ENCODE measurements around the gene ARSI.

ARSI gene

DNA sequence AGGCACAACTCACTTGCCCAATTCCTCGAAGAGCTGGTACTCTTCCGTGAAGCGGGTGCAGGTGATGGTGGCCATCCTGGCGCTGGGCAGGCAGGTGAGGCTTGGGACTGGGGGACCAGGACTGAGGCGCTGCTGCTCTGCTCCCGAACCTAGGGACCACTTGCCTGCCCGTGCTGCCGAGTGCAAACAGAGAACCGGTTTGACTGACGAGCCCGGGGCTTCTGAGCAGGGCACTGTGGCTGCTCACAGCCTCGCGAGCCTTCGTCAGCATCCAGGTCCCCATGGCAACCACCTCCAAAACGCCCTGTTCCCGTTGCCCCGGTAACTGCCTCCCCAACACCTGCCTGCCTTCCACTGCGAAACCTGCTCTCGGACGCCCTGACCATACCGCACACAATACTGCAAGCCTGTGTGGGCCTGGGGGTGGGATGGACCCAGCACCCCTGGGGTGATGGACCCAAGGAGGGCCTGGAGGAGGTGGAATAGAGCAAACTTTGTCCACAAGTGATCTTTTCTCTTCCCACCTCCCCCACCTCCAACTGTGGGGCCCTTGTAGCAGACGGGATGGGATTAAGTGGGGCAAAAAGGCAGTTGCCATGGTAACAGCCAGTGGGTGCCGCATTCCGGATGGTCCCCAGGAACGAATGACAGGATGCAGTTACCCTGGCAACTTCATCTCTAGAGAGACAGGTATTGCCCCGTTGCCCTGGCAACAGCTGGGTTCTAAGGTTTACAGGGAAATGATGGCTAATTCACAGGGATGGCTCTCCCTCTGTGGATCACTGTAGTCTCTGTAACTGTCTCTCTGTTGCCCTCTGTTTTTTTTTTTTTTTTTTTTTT, 12.9 kb downstream of the ARSI start, which contains the start of gene CAMK2A:
Gene CAMK2A (minus strand): TSS at position 223 of the 840 bp plus-strand sequence. CDS start 148 bp downstream, at position 75.
- no peak for DNase-seq

DNA sequence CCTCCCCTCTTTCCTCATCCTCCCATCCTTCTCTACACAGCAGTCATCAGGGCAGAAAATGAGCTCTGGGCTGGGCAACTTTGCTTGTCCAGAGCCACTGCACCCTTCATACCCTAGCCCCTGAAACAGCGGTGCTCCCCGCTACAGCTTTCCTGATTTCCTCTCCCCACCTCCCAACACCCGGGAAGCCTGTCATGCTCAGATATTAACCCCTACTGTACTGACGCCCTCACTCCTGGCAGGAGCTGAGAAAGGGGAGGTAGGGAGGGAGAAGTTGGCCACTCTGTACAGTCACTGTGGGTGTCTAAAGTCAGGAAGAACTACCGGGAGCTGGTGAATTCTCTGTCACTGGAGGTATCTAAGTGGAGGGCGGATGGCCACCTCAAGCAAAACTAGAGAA, 13.9 kb downstream of the ARSI start:
- no peak for DNase-seq

DNA sequence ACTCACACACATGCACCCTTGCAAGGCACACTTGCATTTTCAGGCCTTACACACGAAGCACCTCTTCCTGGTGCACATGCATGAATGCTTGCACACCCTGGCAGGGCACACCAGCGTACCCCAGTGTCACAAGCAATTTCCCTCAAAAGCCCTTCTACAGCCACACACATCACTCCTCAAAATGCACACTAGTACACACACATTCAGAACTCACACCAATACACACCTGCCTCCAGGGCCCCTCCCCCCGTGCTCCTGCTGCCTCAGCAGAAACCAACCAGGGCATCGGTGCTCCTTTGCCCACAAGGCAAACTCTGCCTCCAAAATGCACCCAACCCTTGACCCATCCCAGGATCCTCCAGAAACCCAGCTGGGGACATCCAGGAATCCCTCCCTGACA, 14.3 kb downstream of the ARSI start:
- DNase-seq = no peak

DNA sequence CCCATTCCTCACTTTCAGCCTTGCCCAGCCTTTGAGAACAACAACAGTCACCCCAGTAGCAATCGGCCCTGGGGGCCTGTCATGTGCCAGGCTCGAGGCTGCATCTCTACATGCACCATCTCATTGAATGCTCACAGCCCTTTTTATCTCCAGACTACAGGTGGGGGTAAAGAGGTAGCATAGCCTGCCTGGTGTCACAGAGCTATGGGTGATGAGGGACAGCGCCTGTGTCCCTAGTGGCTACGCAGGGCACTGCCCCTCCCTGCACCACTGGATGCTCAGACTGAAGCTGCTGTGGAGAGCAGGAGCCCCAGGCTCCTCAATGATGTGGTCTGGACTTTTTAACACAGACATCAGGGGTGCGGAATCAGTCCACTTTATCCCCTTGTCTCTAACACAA, 15.9 kb downstream of the ARSI start:
- DNase-seq = no peak

DNA sequence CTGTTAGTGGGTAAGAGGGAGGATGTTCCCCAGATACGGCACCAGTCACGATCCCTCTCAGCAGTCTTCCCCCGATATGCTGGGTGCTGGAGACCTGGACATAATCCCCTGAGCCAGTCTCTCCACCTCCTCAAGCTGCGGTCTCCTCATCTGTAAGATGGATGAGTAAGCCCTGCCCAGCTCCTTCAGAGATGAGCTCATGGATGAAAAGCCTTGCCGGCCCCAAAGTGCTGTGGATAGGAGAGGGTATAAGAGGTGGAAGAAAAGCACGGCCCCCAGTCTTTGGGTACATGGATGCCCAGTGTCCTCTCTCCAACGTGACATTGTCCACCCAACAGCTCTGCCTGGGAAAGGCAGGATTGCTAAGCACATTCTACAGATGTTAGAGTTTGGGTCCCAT, 17.6 kb downstream of the ARSI start:
- no peak for DNase-seq

DNA sequence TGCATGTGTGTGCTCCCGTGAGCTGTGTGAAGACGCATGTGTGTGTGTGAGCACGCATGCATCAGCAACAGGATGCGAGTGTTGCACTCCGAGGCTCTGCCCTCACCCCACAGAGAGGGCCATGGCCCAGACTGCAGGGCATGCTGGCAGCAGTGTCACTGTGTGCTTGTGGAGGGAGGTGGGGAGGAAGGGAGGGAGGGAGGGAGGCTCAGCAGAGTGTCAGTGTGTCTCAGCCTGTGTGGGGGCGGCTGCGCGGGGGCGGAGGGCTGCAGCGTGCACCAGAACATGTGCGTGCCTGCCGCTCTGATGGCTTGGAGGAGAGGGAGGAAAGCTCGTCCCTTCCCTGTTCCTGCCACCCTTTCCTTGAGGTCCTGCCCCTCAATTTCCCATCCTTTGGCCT, 18.4 kb downstream of the ARSI start:
- DNase-seq = no peak

DNA sequence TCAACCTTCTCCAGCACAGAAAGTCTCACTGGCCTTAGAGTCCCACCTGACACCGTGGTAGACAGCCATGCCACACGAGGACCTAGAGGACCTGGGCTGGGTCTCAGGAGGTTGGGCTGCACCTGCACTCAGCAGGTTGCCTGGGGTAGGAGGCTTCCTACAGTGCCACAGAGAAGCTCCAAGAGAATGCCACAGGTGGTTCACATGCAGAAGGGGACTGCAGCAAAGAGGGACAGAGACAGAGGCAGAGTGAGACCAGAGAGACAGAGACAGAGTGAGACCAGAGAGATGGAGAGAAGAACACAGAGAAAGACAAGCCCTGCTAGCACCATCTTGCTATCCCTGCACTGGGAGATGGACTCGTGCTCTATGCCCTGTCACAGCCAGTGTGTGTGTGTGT, 18.8 kb downstream of the ARSI start:
- no peak for DNase-seq

DNA sequence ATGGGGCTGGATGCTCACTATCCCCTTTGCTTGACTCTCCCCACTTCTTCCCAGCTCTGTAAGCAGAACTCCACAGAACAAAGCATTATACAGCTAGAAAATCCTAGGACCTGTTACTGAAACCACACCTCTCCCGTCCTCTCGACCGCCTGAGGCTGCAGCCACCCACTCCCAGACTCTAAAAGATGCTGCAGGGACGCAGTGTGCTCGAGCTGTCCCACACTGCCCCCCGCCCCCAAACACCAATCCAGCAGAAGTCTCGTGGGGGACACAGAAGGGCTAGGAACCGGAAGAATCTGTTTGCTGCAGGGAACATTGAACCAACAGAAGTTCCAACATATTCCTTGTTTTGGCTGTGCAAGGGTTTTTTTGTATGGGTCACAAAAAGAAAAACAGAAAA, 20.7 kb downstream of the ARSI start:
- DNase-seq = no peak

DNA sequence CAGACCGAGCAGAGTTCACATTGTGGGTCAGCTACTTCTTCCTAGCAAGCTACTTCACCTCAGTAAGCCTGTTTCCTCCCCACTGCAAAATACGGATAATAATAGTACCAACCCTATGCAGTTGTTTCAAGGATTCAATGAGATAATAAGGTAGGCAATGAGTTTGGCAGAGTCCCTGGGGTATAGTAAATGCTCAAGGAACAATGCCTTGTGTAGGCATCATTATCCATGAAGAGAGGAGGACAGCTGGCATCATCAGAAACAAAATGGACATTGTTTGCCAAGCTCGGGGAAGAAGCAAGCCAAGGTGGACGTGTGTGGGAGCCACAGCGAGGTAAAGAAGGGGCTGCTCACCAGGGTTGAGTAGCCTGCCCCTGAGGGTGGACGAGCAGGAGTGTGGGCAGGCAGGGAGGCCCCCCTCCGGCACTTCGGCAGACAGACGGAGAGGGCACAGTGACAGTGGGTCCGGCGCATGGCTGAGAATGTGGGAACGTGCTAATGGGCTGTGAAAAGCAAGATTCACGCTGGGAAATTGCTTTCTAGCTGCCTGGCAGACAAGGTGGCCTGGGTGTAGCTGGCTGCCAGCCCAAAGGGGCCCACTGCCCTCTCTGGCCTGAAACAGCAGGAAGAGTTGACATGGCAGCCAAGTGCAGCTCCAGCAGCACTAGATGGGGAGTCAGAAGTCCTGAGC, 23.2 kb downstream of the ARSI start:
- no peak for DNase-seq

DNA sequence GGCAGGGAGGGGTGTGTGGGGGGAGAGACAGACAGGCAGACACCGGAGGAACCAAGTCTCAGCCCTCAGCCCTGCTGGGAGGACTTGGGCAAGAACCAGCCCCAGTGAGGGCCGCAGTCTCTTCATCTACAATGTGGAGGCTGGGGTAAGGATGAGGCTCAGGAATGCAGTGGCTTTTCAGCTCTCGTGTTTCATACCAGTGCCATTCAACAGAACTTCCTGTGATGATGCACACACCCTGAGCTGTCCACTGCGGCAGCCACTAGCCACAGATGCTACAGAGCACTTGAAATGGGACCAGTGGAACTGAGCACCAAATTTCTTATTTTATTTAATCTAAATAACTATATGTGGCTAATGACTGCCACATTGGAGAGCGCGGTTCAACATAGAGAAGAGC, 23.8 kb downstream of the ARSI start:
- no peak for DNase-seq

DNA sequence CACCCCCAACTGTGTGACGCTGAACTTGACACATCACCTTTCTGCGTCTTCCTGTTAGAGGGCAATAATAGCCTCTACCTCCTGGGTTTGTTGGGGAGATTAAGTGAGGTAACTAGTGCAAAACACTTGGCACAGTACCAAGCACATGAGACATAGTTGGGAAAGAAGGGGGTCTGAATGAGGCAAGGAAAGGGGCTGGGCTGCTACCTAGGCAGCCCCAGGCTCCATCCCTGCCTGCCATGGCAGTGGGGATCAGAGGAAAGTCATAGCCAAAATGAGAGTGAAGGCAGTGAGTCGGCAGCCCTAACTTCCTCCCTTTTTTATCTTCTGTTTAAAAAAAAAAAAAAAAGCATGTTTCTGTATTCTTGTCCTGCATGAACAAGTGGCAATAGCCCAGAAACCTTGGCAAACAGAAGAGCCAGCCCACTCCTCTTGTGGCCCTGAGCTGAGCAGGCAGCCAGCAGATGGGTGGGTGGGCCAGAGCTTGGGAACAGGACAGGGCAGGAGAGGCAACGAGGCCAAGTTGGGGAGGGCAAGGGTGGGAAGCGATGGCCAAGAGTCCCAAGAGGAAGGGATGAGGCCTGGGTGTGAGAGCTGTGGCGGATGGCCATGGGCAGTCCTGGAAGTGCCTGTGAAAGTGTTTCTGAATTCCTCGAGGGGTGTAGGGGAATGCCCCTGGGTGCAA, 24.5 kb downstream of the ARSI start:
- no peak for DNase-seq

DNA sequence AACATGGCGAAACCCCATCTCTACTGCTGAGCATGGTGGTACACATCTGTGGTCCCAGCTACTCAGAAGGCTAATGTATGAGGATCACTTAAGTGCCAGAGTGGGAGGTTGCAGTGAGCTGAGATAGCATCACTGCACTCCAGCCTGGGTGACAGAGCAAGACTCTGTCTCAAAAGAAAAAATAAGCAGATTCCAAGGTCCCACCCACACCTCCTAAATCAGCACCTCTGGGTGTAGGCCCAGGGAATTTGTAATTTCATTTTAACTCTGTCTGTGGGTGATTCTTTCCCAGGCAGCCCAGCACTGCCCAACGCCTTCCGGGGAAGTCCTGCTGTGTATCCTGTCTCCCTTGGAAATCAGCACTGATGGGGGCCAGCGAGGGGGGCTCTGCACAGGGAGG, 25.7 kb downstream of the ARSI start:
- DNase-seq = no peak

DNA sequence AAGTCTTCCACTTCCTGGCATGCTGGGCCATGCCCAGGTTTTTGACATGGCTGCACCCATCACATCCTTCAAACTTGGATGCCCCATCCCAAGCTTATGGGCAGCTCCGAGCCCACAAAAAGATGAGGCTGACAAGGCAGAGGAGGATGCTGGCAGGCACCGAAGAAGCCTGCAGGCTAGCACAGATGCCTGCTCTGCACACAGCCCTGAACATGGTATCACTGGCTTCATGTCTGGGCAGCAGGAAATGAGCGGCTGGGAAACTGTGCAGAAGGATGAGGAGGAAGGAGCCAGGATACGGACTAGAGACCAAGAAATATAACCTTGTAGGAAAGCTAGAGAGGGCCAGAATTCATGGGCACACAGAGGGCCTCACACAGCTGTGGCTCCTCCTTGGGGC, 27.9 kb downstream of the ARSI start:
- DNase-seq = no peak

DNA sequence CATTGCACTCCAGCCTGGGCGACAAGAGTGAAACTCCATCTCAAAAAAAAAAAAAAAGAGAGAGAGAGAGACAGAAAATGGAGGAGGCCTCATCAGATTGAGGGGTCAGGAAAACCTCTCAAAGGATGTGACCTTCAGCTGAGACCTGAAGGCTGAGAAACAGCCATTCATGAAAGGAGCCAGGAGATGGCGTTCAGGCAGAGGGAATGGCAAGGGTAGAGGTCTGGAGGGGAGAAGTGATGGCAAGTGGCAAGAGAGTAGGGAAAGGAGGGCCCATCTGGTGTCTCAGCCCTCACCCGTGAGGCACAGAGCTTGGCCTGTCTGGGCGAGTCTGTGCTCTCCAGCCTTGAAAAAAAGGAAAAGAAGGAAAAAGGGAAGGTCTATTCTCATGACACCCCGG, 30.2 kb downstream of the ARSI start:
- no peak for DNase-seq

DNA sequence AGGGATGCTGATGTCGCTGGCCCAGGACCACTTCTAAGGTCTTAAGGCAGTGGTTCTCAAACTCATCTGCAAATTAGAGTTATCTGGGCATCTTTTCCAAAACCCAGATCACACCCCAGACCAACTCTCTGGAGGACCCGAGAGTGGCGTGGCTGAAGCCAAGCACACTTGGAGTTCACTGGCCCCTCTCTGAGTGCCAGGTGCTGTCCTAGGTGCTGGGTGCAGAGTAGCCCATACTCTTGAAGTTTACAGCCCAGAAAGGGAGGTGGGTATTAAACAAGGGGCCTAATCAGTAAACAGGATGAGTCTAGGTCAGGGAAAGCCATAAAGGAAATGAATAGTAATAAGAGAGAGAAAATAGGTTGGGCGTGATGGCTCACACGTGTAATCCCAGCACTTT, 30.8 kb downstream of the ARSI start:
- DNase-seq = no peak

DNA sequence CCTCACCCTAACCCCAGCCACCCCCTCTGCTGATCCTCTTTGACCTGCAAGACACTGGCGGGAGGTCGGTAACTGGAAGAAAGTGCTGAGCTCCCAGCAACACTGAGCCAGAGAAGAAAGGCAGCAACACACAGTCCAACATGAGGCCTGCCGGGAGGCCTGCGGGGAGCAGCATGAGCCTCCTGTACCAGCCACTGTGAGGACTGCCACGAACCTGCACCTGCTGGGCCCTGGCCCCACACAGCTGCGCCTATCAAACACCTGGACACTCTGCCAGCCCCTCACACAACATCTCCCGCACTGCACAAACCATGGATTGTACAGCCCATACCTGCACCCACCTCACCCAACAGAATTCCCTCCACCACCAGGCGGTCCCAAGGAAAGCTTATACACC, 31.4 kb downstream of the ARSI start:
- DNase-seq = no peak

DNA sequence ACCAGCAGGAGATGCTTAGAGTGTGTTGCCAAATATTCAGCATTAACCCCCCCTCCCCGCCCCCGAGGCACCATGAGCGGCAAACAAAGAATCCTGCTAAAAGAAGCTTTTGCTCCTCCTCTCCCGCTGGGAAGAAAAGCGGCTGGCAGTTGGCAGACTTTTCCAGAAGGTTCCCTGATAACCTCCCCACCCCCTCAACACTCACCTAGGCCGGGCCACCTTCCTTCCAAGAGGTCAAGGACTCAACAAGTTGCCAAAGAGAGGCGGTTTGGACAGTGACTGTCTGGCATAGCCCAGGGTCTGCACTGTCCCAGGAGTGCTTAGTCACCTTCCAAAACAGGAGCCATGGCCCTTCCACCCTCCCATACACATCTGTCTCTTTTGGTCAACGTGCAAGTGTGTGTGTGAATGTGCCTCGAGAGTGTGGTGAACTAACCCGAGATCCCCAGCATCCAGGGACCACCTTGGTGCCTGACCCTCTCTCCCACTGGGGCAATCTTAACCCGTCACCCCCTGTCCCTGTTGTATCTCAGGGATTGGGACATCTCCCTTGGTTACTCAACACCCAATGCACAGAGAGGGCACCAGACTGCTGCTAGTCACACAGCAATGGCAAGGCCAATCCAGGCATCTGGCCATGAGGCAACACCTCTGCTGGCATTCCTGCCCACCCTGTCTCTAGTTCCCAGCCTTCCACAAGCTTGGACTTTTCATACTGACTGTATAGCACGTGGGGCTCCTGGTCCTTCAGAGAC, 32.0 kb downstream of the ARSI start:
- DNase-seq = no peak

DNA sequence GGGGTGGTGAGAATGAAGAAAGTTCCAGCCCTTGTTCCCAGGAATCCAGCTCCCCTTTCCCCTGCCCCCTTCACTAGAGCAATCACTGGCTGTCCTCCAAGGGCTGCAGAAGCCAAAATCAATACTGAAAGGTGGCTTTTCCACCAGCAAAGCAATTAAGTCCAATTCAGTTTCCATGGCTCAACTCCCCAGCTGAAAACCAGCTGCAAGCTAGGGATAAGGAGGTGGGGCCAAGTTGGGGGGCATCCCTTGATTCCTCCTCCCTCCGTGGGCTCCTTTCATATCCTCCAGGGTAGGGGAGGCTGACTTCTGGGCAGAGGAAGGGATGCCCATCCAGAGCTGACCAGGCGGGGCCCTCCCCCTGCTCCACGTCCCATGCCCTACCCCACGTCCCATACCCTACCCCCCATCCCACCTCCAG, 35.8 kb downstream of the ARSI start:
- DNase-seq = no peak

DNA sequence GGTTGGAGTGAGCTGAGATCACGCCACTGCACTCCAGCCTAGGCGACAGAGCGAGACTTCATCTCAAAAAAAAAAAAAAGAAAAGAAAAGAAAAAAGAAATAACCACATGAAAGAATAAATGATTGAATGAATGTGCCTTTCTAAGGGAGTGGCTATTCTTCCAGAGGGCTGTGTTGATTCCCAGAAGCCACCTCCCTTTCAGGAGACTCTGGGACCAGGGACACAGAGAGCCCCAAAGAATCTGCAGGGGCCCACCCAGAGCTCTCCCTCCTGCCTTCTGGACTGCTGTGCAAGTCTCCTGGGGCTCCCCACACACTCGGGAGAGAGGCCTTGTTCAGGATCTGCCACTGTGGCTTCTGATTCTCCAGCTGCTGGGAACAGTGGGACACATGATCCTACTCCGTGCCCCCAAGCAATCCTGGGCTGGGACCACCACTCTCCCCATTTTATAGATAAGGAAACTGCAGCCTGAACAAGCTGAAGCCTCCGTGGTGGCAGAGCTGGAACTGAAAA, 36.8 kb downstream of the ARSI start:
- DNase-seq = no peak

DNA sequence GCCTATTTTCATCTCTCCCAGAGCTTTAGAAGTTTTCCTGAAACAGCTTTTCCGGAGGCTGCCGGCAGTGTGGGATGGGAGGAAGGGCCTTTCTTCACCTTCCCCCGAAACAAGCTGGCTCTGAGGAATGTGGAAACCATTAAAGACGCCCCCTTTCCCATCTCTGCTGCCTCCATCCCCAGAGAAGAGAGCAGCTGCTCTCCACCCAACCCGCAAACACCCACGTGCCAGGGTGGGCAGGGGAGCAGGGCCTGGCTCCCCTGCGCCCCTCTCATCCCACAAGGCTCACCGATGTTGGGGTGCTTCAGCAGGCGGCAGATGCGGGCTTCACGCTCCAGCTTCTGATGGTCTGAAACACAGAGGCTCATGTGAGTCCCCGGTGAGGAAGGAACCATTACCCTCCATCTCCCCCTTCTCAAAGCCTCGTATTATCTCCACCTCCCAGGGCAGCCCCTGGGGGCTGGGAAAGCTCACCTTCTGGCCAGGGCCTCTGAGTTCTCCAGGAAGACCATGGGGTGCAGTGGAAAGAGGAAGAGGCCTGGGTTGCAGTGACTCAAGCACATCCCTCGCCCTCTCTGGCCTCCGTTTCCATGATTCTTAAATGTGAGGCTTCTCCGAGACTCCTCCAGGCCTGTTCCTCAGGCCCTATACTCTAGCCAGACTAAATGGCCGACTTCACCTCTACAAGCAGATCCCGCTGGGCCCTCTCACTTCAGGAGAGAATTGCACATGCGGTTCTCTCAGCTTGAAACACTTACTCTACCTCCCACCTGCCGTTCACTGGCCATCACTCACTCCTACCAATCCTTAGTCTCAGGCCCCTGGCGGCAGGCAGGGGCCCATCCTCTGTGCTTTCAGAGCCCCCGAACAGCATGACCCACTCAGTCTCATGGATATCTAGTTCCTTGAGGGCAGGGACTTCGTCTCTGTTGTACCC, 37.8 kb downstream of the ARSI start:
- no peak for DNase-seq

DNA sequence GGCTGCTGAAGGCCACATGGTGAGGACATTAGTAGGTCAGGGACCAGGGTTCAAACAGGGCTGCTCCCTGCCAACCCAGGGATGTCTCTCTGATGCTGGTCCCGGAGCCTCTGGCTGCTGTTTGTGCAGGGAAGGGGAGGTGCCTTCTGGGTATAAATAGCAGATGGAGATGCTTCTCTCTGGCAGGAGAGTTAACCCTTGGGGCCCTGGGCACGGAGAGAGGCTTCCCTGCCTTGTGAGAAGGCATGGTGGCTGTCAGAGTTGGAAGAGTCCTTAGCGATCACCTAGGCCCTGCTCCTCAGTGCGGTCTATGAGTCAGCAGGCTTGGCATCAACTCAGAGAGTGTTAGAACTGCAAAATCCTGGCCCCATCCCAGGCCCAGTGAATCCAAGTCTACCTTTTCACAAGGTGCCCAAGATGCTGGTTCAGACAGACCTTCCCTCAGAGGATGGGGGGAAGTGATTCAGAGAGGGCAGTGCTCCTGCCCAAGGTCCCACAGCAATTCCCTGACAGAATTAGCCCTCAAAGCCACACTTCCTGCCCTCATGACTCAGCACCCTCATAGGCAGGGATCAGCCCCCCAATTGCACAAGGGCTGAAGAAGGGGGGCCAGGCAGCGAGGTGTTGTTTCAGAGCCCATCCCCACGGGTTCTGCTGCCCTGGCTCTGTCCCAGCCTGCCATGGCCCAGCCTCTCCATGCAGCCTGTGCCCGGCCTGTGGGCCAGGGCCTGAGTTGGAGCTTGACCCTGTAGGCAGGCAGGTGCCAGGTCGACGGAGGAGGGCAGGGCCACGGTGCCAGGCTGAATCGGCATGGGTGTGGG, 38.7 kb downstream of the ARSI start:
- no peak for DNase-seq

All from activated CD4-positive, alpha-beta T cell treated with anti-CD3 and anti-CD28 coated beads, Interleukin-10, Interleukin-2, amounts not matched to agents 100 ng/mL and 50 ng/mL, durations not matched to agents 16 hours and 8 hours (primary cell).